NOMO-1 treated with DMSO at 0.1 percent for 48 hours (cell line): ENCODE measurements around the gene P2RY11.
A peak's percentile ranks its signal among the peaks of the same experiment; 100 is the strongest.

Source experiments
- DNase-seq: peaks from one replicate; lab custom pipeline; 2025; ENCODE audit not compliant: unreplicated experiment; lab: John Stamatoyannopoulos, UW

P2RY11 gene

GRCh38 chr19:10112895-10113591 lies 1.6 kb downstream of the P2RY11 start:
- DNase-seq, result no peak

GRCh38 chr19:10113592-10113963 lies 2.1 kb downstream of the P2RY11 start:
- DNase-seq, result no peak

DNA sequence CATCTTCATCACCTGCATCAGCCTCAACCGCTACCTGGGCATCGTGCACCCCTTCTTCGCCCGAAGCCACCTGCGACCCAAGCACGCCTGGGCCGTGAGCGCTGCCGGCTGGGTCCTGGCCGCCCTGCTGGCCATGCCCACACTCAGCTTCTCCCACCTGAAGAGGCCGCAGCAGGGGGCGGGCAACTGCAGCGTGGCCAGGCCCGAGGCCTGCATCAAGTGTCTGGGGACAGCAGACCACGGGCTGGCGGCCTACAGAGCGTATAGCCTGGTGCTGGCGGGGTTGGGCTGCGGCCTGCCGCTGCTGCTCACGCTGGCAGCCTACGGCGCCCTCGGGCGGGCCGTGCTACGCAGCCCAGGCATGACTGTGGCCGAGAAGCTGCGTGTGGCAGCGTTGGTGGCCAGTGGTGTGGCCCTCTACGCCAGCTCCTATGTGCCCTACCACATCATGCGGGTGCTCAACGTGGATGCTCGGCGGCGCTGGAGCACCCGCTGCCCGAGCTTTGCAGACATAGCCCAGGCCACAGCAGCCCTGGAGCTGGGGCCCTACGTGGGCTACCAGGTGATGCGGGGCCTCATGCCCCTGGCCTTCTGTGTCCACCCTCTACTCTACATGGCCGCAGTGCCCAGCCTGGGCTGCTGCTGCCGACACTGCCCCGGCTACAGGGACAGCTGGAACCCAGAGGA lies 2.6 kb downstream of the P2RY11 start:
- DNase-seq, result no peak

GRCh38 chr19:10114651-10115391 lies 3.3 kb downstream of the P2RY11 start:
- no peak for DNase-seq

GRCh38 chr19:10115392-10116084 lies 4.0 kb downstream of the P2RY11 start:
- no peak for DNase-seq

- no peak for DNase-seq
These were observed 4.8 kb downstream of the P2RY11 start for GRCh38 chr19:10116085-10116865.

- DNase-seq, result no peak
These were observed 5.5 kb downstream of the P2RY11 start for GRCh38 chr19:10116866-10117616.

DNA sequence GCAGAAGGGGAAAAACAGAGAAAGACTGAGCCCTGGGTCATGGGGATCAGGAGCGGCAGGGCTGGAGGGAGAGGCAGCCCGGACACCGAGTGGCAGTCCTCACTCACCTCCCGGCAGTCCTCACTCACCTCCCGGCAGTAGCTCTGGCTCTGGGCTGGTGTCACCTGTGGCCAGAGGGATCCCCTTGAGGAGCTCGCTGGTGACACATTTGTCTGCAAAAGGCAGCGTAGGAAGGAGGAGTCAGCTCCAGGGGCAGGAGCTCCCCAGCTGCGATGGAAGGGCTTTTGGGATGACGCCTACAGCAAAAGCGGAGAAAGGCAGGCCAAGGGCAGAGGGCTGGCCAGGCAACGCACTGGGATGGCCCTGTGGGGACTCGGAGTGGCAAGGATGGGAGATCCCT lies 7.5 kb downstream of the P2RY11 start:
- no peak for DNase-seq

- DNase-seq, result no peak
These were observed 9.2 kb downstream of the P2RY11 start for GRCh38 chr19:10120538-10121189.

GRCh38 chr19:10122045-10122444 lies 10.6 kb downstream of the P2RY11 start:
- no peak for DNase-seq

- no peak for DNase-seq
These were observed 12.9 kb downstream of the P2RY11 start for GRCh38 chr19:10124429-10124828.

GRCh38 chr19:10126213-10126639 lies 14.7 kb downstream of the P2RY11 start:
- DNase-seq, result peak; percentile 98

- DNase-seq, result no peak
These were observed 21.4 kb downstream of the P2RY11 start for GRCh38 chr19:10132905-10133304.

DNA sequence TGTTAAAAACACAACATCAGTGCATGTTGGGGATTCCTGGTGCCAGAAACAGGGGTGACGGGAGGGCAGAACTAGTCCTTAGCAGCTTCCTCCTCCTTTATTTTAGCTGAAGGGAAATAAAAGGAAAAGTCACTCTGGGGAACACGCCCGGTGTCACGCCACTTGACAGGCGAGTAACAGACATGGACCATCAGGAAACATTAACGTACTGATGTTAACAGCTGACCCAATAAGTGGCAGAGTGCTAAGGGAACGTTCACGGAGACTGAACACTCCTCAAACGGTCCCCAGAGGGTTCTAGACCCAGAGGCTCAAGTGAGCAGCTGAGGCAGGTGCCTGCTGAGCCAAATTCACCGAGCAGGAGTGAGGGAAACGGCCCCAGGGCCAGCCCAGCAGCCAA lies 22.1 kb downstream of the P2RY11 start:
- no peak for DNase-seq

GRCh38 chr19:10134040-10134439 lies 22.5 kb downstream of the P2RY11 start:
- no peak for DNase-seq

- no peak for DNase-seq
These were observed 24.2 kb downstream of the P2RY11 start for GRCh38 chr19:10135551-10136334.

- no peak for DNase-seq
These were observed 25.4 kb downstream of the P2RY11 start for GRCh38 chr19:10136936-10137335.

DNA sequence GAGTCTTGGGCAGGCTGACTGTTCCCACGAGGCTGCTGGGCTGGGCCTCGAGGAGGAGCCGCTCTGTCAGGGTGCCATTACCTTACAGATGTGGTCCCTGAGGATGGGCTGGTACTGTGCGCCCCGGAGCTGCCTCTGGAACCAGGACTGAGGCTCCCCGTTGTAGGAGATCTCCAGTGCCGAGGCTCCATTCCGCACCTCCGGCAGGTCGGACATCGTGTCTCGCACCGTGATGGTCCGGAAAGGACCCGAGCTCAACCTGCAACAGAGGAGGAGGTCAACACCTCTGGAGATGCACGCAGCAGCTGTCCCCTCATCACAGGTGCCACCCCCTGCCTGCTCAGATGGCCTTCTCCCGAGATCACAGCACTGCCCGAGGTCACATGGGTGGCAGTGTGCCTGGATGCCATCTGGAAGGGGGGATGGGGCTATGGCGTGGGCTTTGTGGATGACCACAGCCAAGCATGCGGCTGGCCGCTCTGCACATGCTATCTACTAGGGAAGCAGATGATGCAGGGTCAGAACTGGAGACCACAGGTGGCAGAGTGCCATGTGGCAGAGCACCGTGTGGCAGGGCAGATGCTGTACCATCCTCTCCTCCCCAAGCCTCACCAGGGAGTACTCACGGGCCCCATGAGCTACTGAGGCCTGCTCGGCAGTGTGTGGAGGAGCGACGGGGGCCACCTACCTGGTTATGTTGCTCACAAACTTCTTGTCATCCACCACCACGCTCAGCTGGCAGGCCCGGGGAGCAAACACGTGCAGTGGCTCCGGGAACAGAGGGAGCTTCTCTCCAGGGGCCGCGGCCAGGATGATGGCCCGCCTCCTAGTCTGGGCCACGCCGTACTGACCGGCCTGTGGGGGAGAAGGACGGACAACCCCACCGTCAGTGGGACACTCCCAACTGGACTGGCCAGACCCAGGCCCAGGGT lies 26.5 kb downstream of the P2RY11 start:
- DNase-seq, result no peak
